Body of pancreas (tissue), 4 donors: ENCODE measurements around the gene HOXA6. TPM values are rescaled to one million over a fixed set of nuclear protein-coding genes. Genes with fewer than 3 reads are reported as not detected.

Experiments used
- ATAC-seq: fragments of 150-250 bp; one replicate; pipeline ENCODE4 v1.9.1; 2016
- DNase-seq, 4 donors: peaks; one replicate each; pipeline ENCODE4 v3.0.0-alpha.2; 2019
- H3K27ac ChIP-seq, 4 donors: fragments of 200-600 bp; sonication (generic); 1 replicate in 3 of 4; 2 replicates in 1 of 4; pipeline versions ENCODE4 v1.5.1 to v1.6.1; 2016 to 2019; ENCODE audit warnings: mild to moderate bottlenecking in 1 of 4, mixed read lengths in 1 of 4, moderate library complexity in 1 of 4
- H3K27me3 ChIP-seq, 2 donors: fragments of 200-600 bp; sonication (generic); one replicate each; pipeline ENCODE4 v1.6.0; 2016; ENCODE audit warnings: mild to moderate bottlenecking in 1 of 2
- H3K36me3 ChIP-seq, 2 donors: fragments of 200-600 bp; sonication (generic); replicated peaks in 1 of 2; 2 replicates each; pipeline ENCODE4 v1.5.1; 2016; ENCODE audit warnings: low read depth in 2 of 2; ENCODE audit not compliant: insufficient read depth in 1 of 2
- H3K4me1 ChIP-seq: fragments of 200-600 bp; sonication (generic); one replicate; pipeline ENCODE4 v1.6.0; 2016
- H3K4me3 ChIP-seq, 2 donors: fragments of 200-600 bp; sonication (generic); 1 replicate in 1 of 2; 2 replicates in 1 of 2; pipeline ENCODE4 v1.5.1; 2016 to 2019
- H3K9me3 ChIP-seq, 3 donors: fragments of 200-600 bp; sonication (generic); 1 replicate in 2 of 3; 2 replicates in 1 of 3; pipeline ENCODE4 v1.5.1; 2016
- CTCF ChIP-seq, 7 experiments: fragments of 450-650 bp in 4 of 7; fragments of 200-600 bp in 3 of 7; sonication (generic) in 3 of 7; IDR thresholded peaks; one replicate each; pipeline ENCODE4 v1.5.1; 2016 to 2019; ENCODE audit warnings: antibody characterized with exemption in 7 of 7
- POLR2A ChIP-seq, 3 donors: fragments of 450-650 bp; IDR thresholded peaks; one replicate each; pipeline ENCODE4 v1.6.1; 2016; ENCODE audit warnings: antibody characterized with exemption in 3 of 3, mild to moderate bottlenecking in 2 of 3
- WGBS, 2 donors: methylation state at CpG; one replicate each; pipeline ENCODE4 v1.1.5; 2017; 5-methylcytosine and 5-hydroxymethylcytosine counted together
- intact Hi-C: fragments of 100-400 bp; cut with DNase I; formaldehyde crosslinking; loops from one replicate; pipeline ENCODE4 v1.15.1; 2023
- total RNA-seq, 2 donors: library from RNA; depleted of rRNA; stranded (reverse); fragments of >200 nt; gene quantifications; one replicate each; pipeline ENCODE4 v1.1.0, GENCODE V29; 2016

Gene HOXA6
- total RNA-seq, 2 donors from 2014 or later = not detected

DNA sequence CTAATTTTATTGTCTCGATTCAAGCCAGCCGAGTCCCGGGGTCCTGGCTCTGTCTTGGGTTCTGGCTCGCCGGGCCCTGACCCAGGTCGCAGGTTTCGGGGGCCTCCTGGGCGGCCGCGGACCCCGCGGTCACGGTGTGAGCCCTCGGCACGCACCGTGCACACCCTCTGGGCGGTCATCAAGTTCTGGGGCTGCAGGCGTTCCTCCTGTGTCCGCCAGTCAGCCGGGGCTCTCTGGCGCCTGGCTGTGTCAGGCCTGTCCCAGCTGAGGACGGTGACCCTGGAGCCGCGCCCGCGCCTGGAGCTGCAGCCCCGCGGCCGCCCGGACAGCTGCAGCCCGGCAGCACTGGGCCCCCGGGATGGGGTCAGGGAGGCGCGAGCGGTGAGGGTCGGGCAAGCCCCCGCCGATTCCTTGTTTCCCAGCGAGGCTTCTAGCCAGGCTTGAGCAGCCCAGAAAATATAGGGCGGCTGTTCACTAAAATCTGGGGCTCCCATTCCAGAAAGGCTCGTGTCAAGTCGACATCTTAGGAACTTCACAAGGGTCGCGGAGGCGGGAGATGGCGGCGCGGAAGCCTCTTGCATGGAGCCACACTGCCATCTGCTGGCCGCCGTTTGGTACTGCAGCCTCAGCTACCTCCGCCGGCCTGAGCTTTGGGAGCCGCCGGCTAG is 13.1 kb upstream of the HOXA6 start:
- peak; percentile 83 for ATAC-seq
- Histone ChIP-seq H3K4me1 (peaks cover 31% of the 10 kb centered on the region), H3K4me3 (peak overlapping the region in 1 of 2 donors; percentile 44), H3K9me3 (no peaks in the 10 kb centered on the region), H3K27me3 (peaks cover 0 to 64% of the 10 kb centered on the region in 2 donors), H3K36me3 (no peaks in the 10 kb centered on the region), H3K27ac (no peak overlapping the region)
- intact Hi-C loops = loop anchor here (10.0 kb wide), 1 partner anchor 306 kb away; no protein-coding TSS in a partner anchor
- DNase-seq = peak; percentile 85 to 90 (median 86)
- 1 to 11% methylated on average over 2 to 54 of the region's 54 CpGs for WGBS, 2 donors
- TF ChIP-seq CTCF (IDR thresholded peaks at IDR 0.05) (peak; percentile 95 to 100 (median 97)), POLR2A (IDR thresholded peaks at IDR 0.05) (no peak)

DNA sequence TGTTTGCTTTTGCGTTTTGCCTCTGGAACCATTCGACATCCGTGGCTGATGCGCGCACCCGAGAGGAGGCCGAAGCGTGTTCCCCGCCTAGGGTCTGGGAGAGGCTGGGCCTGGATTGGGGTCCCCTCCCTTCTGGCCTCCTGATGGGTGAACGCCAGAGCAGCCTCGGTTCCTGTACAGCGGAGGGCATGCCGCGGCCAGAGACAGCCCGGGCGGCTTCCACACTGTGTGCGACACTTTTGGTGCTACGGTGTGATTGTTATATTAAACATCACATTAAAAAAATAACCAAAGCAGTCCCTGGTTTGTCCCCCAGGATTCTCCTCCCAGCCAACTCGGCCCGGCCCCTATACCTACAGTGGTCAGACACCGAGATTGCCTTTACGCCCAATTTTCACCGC is 12.6 kb upstream of the HOXA6 start:
- peaks cover 31% of the 10 kb centered on the region for H3K4me1 ChIP-seq
- no peaks in the 10 kb centered on the region for H3K36me3 ChIP-seq
- peak overlapping the region in 1 of 2 donors; percentile 44 for H3K4me3 ChIP-seq
- intact Hi-C loops = loop anchor here (10.0 kb wide), 1 partner anchor 305 kb away; no protein-coding TSS in a partner anchor
- peak; percentile 13 for ATAC-seq
- no peak overlapping the region for H3K27ac ChIP-seq
- H3K9me3 ChIP-seq = no peaks in the 10 kb centered on the region
- TF ChIP-seq POLR2A (IDR thresholded peaks at IDR 0.05) = no peak
- no peak for TF ChIP-seq CTCF (IDR thresholded peaks at IDR 0.05)
- peak in 1 of 4 donors; percentile 9 for DNase-seq
- WGBS, 2 donors = 15 to 30% methylated on average over 17 to 23 of the region's 23 CpGs
- peaks cover 0 to 62% of the 10 kb centered on the region in 2 donors for H3K27me3 ChIP-seq

DNA sequence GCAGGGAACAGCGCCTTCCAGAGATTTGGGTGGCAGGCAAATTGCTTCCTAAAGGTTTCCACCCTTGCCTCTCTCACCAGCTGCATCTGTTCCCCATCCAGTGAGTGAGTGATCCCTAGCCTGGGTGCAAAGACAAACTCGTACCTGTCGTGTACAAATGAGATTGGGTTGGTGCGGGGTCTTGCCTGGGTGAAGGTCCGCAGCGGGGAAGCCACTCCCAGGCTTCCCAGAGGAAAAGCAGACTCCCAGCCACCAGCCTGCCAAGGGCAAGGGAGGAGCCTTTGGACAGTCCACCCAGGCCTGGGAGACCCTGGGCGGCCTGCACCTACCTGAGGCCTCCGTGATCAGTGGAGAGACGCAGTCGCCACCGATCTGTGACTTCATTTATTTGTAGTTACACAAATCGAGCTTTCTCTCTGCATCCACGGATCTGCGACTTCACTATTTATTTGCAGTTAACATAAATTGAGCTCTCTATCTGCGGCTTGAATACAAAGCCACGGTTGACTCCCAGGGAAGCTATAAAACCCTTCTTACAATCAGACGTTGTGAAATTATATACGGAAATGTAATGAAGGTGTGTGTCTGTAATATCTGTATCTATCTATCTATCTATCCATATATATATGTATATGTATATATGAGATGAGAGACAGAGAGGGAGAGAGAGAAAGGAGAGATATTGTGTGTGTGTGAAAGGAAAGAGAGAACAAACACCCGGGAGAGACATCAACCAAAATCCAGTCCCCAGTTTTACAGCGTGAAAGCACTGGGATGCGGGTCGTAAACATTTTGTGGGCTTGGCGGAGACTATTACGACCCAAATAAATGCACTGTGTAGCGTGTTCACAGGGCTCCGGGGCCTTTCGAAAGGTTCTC is 11.9 kb upstream of the HOXA6 start:
- peak in 2 of 4 donors; percentile 6 to 9 for DNase-seq
- no peak for TF ChIP-seq CTCF (IDR thresholded peaks at IDR 0.05)
- no peak for TF ChIP-seq POLR2A (IDR thresholded peaks at IDR 0.05)
- ATAC-seq = no peak
- Histone ChIP-seq H3K27me3 (peaks cover 0 to 56% of the 10 kb centered on the region in 2 donors), H3K36me3 (no peaks in the 10 kb centered on the region), H3K4me1 (peaks cover 34% of the 10 kb centered on the region), H3K4me3 (no peak overlapping the region), H3K9me3 (no peaks in the 10 kb centered on the region), H3K27ac (no peak overlapping the region)
- 37 to 47% methylated on average over 26 to 27 of the region's 27 CpGs for WGBS, 2 donors
- intact Hi-C loops = loop anchor here (10.0 kb wide), 1 partner anchor 305 kb away; no protein-coding TSS in a partner anchor

DNA sequence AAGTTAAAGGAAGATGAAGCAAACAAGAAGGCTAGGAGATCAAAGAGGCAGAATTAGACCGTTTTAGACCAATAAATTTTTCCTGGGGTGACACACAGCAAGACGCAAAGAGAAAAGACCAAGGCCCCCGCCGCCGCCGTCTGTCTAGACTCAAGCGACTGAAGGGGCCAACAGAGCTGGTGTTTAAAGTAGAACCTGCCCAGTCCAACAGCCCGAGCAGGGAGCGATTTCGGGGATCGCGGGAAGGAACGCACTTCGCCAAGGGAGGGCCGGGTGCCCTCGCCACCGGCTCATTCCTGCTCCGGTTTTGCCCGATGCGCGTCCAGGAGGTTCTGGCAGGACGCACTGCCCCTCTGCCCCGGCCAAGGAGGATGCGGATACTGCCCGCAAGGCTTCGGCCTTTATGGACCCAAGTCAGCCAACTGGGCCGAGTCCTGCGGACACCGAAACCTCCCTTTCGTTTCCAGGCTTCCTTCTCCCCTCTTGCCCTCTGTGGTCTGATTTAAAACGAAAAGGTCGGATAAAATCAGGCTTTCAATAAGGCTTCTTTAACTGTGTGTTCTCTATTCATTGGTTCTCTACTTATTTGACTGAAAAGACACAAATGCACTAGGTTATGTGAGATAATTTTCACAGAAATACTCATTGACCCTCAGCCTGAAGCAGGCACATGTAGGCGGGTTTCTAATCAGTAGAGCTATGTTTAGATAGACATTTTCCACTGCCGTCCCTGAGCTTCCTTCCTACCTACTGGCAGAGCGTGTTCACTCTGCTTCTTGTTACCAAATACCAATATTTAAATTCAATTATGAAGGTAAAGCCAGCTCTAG is 11.1 kb upstream of the HOXA6 start:
- no peaks in the 10 kb centered on the region for H3K9me3 ChIP-seq
- H3K27ac ChIP-seq = no peak overlapping the region
- DNase-seq (peak in 2 of 4 donors; percentile 3 to 9), ATAC-seq (no peak)
- no peak overlapping the region for H3K4me3 ChIP-seq
- peaks cover 0 to 59% of the 10 kb centered on the region in 2 donors for H3K27me3 ChIP-seq
- no peaks in the 10 kb centered on the region for H3K36me3 ChIP-seq
- intact Hi-C loops = no loop called here
- WGBS, 2 donors = 15 to 25% methylated on average over 34 to 35 of the region's 35 CpGs
- no peak for TF ChIP-seq CTCF (IDR thresholded peaks at IDR 0.05)
- no peak for TF ChIP-seq POLR2A (IDR thresholded peaks at IDR 0.05)
- H3K4me1 ChIP-seq = peaks cover 33% of the 10 kb centered on the region
